GM10847 (cell line): ENCODE data around the gene FGF12.

Experiments
- POLR2A ChIP-seq: IDR thresholded peaks from 2 replicates; pipeline ENCODE4 v1.6.1; 2011; ENCODE audit not compliant: insufficient read length; ENCODE audit errors: extremely low read depth

FGF12 gene

GRCh38 chr3:192392986-192393385 lies 334.4 kb downstream of the FGF12 start:
- TF ChIP-seq POLR2A, result no peak

- TF ChIP-seq POLR2A, result no peak
These were observed 344.5 kb downstream of the FGF12 start for GRCh38 chr3:192382861-192383260.

- TF ChIP-seq POLR2A, result no peak
These were observed 353.8 kb downstream of the FGF12 start for GRCh38 chr3:192373586-192373985.

- no peak for TF ChIP-seq POLR2A
These were observed 354.3 kb downstream of the FGF12 start for GRCh38 chr3:192373032-192373431.

GRCh38 chr3:192372616-192373015 lies 354.7 kb downstream of the FGF12 start:
- TF ChIP-seq POLR2A, result no peak

GRCh38 chr3:192371870-192372400 lies 355.4 kb downstream of the FGF12 start:
- TF ChIP-seq POLR2A, result no peak

- no peak for TF ChIP-seq POLR2A
These were observed 359.7 kb downstream of the FGF12 start for GRCh38 chr3:192367616-192368015.

GRCh38 chr3:192366916-192367315 lies 360.4 kb downstream of the FGF12 start:
- TF ChIP-seq POLR2A, result no peak

- TF ChIP-seq POLR2A, result no peak
These were observed 361.8 kb downstream of the FGF12 start for GRCh38 chr3:192365571-192365970.

GRCh38 chr3:192364316-192364715 lies 363.0 kb downstream of the FGF12 start:
- no peak for TF ChIP-seq POLR2A

- no peak for TF ChIP-seq POLR2A
These were observed 372.7 kb downstream of the FGF12 start for GRCh38 chr3:192354687-192355086.

GRCh38 chr3:192352142-192352541 lies 375.2 kb downstream of the FGF12 start:
- TF ChIP-seq POLR2A, result no peak

- no peak for TF ChIP-seq POLR2A
These were observed 375.9 kb downstream of the FGF12 start for GRCh38 chr3:192351441-192351840.

- TF ChIP-seq POLR2A, result no peak
These were observed 387.3 kb downstream of the FGF12 start for GRCh38 chr3:192340031-192340430.

GRCh38 chr3:192339214-192339613 lies 388.1 kb downstream of the FGF12 start:
- no peak for TF ChIP-seq POLR2A

GRCh38 chr3:192336286-192336685 lies 391.1 kb downstream of the FGF12 start:
- no peak for TF ChIP-seq POLR2A

GRCh38 chr3:192332386-192333291 lies 394.7 kb downstream of the FGF12 start:
- no peak for TF ChIP-seq POLR2A

- TF ChIP-seq POLR2A, result no peak
These were observed 395.5 kb downstream of the FGF12 start for GRCh38 chr3:192331749-192332385.
